ENCODE measurements around the gene ZNF709. TPM values are rescaled to one million over a fixed set of nuclear protein-coding genes. Genes with fewer than 3 reads are reported as not detected.

The ZNF709 gene
- total RNA-seq (2021; fragmentation: NEBNext Ultra II Directional; extraction: Animal tissue kit (Norgen Biotek cat#: 25700)) = 1 to 10 TPM in 5 of 6 experiments, under 1 TPM in 1; 0.99 to 1.7 (median 1.2) TPM
- long read RNA-seq, partial matches to known transcripts = 0 of 2 reads
- long read RNA-seq, other reads (novel, unspliced or antisense) = 2 of 2 reads

GRCh38 chr19:12484371-12485051 is at the start of gene ZNF709:
Gene ZNF709 (minus strand): TSS chr19:12484816. CDS start chr19:12484657, 159 bp downstream.
- Mint-ChIP-seq H3K27me3 (ENCODE audit: insufficient read depth) (no peaks in the 10 kb centered on the region; the same call in 1 of the 2 replicates), H3K4me1 (ENCODE audit: low read depth) (peaks cover 23% of the 10 kb centered on the region), H3K27ac (peak within 1 kb of the TSS; percentile 69), H3K4me3 (peak within 1 kb of the TSS; percentile 95), H3K9me3 (no peaks in the 10 kb centered on the region), H3K36me3 (ENCODE audit: low read depth) (0 out of 2 replicates have a peak, but pooled peaks cover 6% of the 10 kb centered on the region)
- no peak for TF ChIP-seq CTCF (IDR thresholded peaks at IDR 0.05)
- DNase-seq = peak; percentile 65

- H3K27me3 Mint-ChIP-seq (ENCODE audit: insufficient read depth) = no peaks in the 10 kb centered on the region; the same call in 1 of the 2 replicates
- H3K9me3 Mint-ChIP-seq = peaks cover 98% of the 10 kb centered on the region
- H3K4me1 Mint-ChIP-seq (ENCODE audit: low read depth) = no peaks in the 10 kb centered on the region
- H3K27ac Mint-ChIP-seq = no peak overlapping the region; the same call in 1 of the 2 replicates
- no peak for TF ChIP-seq CTCF (IDR thresholded peaks at IDR 0.05)
- DNase-seq = peak; percentile 49
- H3K36me3 Mint-ChIP-seq (ENCODE audit: low read depth) = peaks cover 93% of the 10 kb centered on the region
- peak overlapping the region; percentile 24; the same call in 1 of the 2 replicates for H3K4me3 Mint-ChIP-seq
These were observed 42.6 kb upstream of the ZNF709 start for GRCh38 chr19:12527034-12527836.

- peaks cover 100% of the 10 kb centered on the region for H3K9me3 Mint-ChIP-seq
- no peaks in the 10 kb centered on the region; the same call in 1 of the 2 replicates for H3K27me3 Mint-ChIP-seq (ENCODE audit: insufficient read depth)
- no peak for TF ChIP-seq CTCF (IDR thresholded peaks at IDR 0.05)
- peaks cover 95% of the 10 kb centered on the region for H3K36me3 Mint-ChIP-seq (ENCODE audit: low read depth)
- H3K27ac Mint-ChIP-seq = no peak overlapping the region; the same call in 1 of the 2 replicates
- peak overlapping the region; percentile 7; the same call in 1 of the 2 replicates for H3K4me3 Mint-ChIP-seq
- no peak for DNase-seq
- H3K4me1 Mint-ChIP-seq (ENCODE audit: low read depth) = no peaks in the 10 kb centered on the region
These were observed 41.9 kb upstream of the ZNF709 start for GRCh38 chr19:12526542-12526941.

GRCh38 chr19:12521996-12522395 is 37.4 kb upstream of the ZNF709 start:
- H3K4me3 Mint-ChIP-seq = no peak overlapping the region

More at GRCh38 chr19:12521996-12522395, 37.4 kb upstream of the ZNF709 start:
- Mint-ChIP-seq H3K27me3 (ENCODE audit: insufficient read depth) (no peaks in the 10 kb centered on the region; the same call in 1 of the 2 replicates), H3K4me1 (ENCODE audit: low read depth) (no peaks in the 10 kb centered on the region), H3K9me3 (peaks cover 99% of the 10 kb centered on the region), H3K27ac (no peak overlapping the region), H3K36me3 (ENCODE audit: low read depth) (peaks cover 81% of the 10 kb centered on the region)
- no peak for DNase-seq
- no peak for TF ChIP-seq CTCF (IDR thresholded peaks at IDR 0.05)
